ENCODE results near the gene NFATC2IP.
A peak's percentile ranks its signal among the peaks of the same experiment; 100 is the strongest.
"Not testable (repeated sequence)": the region's sequence is repeated elsewhere in the genome, so short reads cannot be mapped to it uniquely, and the experiment has no call there.

Gene NFATC2IP

GRCh38 chr16:28964072-28964471 is 13.3 kb downstream of the NFATC2IP start:
- Histone ChIP-seq H2AFZ (no peak overlapping the region), H3K4me3 (ENCODE audit: low read depth, low read length) (no peak overlapping the region), H3K4me1 (no peaks in the 10 kb centered on the region), H3K36me3 (ENCODE audit: control insufficient read depth, insufficient read depth, low read length) (no peaks in the 10 kb centered on the region), H3K9me3 (ENCODE audit: control insufficient read depth, low read length) (no peaks in the 10 kb centered on the region), H3K27ac (no peak overlapping the region), H3K79me2 (peaks cover 2% of the 10 kb centered on the region), H3K27me3 (ENCODE audit: control insufficient read depth, insufficient read depth, low read length) (no peaks in the 10 kb centered on the region), H3K4me2 (ENCODE audit: low read length) (no peak overlapping the region), H3K9ac (no peak overlapping the region)
- TF ChIP-seq CTCF (IDR thresholded peaks at IDR 0.05), result no peak

- no peak overlapping the region for H3K9ac ChIP-seq
- no peak for TF ChIP-seq CTCF (IDR thresholded peaks at IDR 0.05)
- no peaks in the 10 kb centered on the region for H3K27me3 ChIP-seq (ENCODE audit: control insufficient read depth, insufficient read depth, low read length)
- no peak overlapping the region for H2AFZ ChIP-seq
- H3K4me3 ChIP-seq (ENCODE audit: low read depth, low read length), result no peak overlapping the region
- H3K36me3 ChIP-seq (ENCODE audit: control insufficient read depth, insufficient read depth, low read length), result no peaks in the 10 kb centered on the region
- H3K79me2 ChIP-seq, result peaks cover 2% of the 10 kb centered on the region
- no peak overlapping the region for H3K27ac ChIP-seq
- H3K9me3 ChIP-seq (ENCODE audit: control insufficient read depth, low read length), result no peaks in the 10 kb centered on the region
- no peak overlapping the region for H3K4me2 ChIP-seq (ENCODE audit: low read length)
- no peaks in the 10 kb centered on the region for H3K4me1 ChIP-seq
Observed at GRCh38 chr16:28964496-28964895, 13.8 kb downstream of the NFATC2IP start.

GRCh38 chr16:28967156-28967555 is 16.4 kb downstream of the NFATC2IP start:
- H3K27me3 ChIP-seq (ENCODE audit: control insufficient read depth, insufficient read depth, low read length), result no peaks in the 10 kb centered on the region
- H3K4me2 ChIP-seq (ENCODE audit: low read length), result no peak overlapping the region
- no peaks in the 10 kb centered on the region for H3K4me1 ChIP-seq
- no peak overlapping the region for H3K4me3 ChIP-seq (ENCODE audit: low read depth, low read length)
- H3K36me3 ChIP-seq (ENCODE audit: control insufficient read depth, insufficient read depth, low read length), result no peaks in the 10 kb centered on the region
- no peak overlapping the region for H3K9ac ChIP-seq
- H3K27ac ChIP-seq, result no peak overlapping the region
- TF ChIP-seq CTCF (IDR thresholded peaks at IDR 0.05), result no peak
- no peaks in the 10 kb centered on the region for H3K79me2 ChIP-seq
- H2AFZ ChIP-seq, result no peak overlapping the region
- H3K9me3 ChIP-seq (ENCODE audit: control insufficient read depth, low read length), result no peaks in the 10 kb centered on the region

- H2AFZ ChIP-seq; H3K4me1 ChIP-seq; H3K27ac ChIP-seq; H3K27me3 ChIP-seq (ENCODE audit: control insufficient read depth, insufficient read depth, low read length); H3K79me2 ChIP-seq; H3K36me3 ChIP-seq (ENCODE audit: control insufficient read depth, insufficient read depth, low read length); H3K4me3 ChIP-seq (ENCODE audit: low read depth, low read length); H3K9ac ChIP-seq; H3K9me3 ChIP-seq (ENCODE audit: control insufficient read depth, low read length); H3K4me2 ChIP-seq (ENCODE audit: low read length): not testable (repeated sequence)
Observed at GRCh38 chr16:28969696-28970095, 19.0 kb downstream of the NFATC2IP start.

GRCh38 chr16:28974007-28974436 is 23.3 kb downstream of the NFATC2IP start:
- Histone ChIP-seq H3K4me3 (ENCODE audit: low read depth, low read length) (peak overlapping the region; percentile 76), H3K4me2 (ENCODE audit: low read length) (peak overlapping the region; percentile 74), H3K27me3 (ENCODE audit: control insufficient read depth, insufficient read depth, low read length) (no peaks in the 10 kb centered on the region), H3K9ac (no peak overlapping the region), H3K4me1 (peaks cover 8% of the 10 kb centered on the region), H2AFZ (peak overlapping the region; percentile 85), H3K36me3 (ENCODE audit: control insufficient read depth, insufficient read depth, low read length) (no peaks in the 10 kb centered on the region), H3K79me2 (peaks cover 2% of the 10 kb centered on the region), H3K27ac (peak overlapping the region; percentile 67), H3K9me3 (ENCODE audit: control insufficient read depth, low read length) (no peaks in the 10 kb centered on the region)
- peak; percentile 77 for TF ChIP-seq CTCF (IDR thresholded peaks at IDR 0.05)
